Hepatocyte (in vitro differentiated cells): ENCODE measurements around the gene ERGIC2.

Source experiments
- CTCF ChIP-seq: fragments of 200-600 bp; sonication (generic); IDR thresholded peaks from 2 replicates; pipeline ENCODE4 v1.5.1; 2016; ENCODE audit warnings: antibody characterized with exemption, mild to moderate bottlenecking; ENCODE audit not compliant: poor library complexity
- EZH2 ChIP-seq: fragments of 200-600 bp; sonication (generic); IDR thresholded peaks from 2 replicates; pipeline ENCODE4 v1.6.1; 2016; ENCODE audit warnings: antibody characterized with exemption, mild to moderate bottlenecking, borderline replicate concordance

GRCh38 chr12:29322157-29322556 lies 58.8 kb downstream of the ERGIC2 start:
- TF ChIP-seq CTCF (no peak), EZH2 (no peak)
